PC-9 (cell line): ENCODE data around the gene CHST2. TPM values are rescaled to one million over a fixed set of nuclear protein-coding genes. Genes with fewer than 3 reads are reported as not detected.

ENCODE experiments used
- BruUV-seq: library from RNA; stranded (reverse); fragments of 400-500 nt; replicated peaks from 2 replicates; lab custom pipeline; 2021; lab: Mats Ljungman, UMichigan
- CTCF ChIA-PET: fragments of 300-600 bp; sonication (Branson Sonifier 250); formaldehyde crosslinking; loops from one replicate; lab custom pipeline; 2022; ENCODE audit warnings: antibody characterized with exemption; lab: Charles Lee
- POLR2A ChIA-PET: fragments of 300-600 bp; sonication (Branson Sonifier 250); formaldehyde crosslinking; loops from one replicate; lab custom pipeline; 2022; ENCODE audit warnings: antibody characterized with exemption; ENCODE audit not compliant: unreplicated experiment; lab: Charles Lee
- DNase-seq, 2 experiments: peaks; one replicate each; pipeline versions ENCODE4 v3.0.0 to v3.0.0-alpha.2; 2015 to 2022; ENCODE audit warnings: mixed read lengths in 1 of 2
- H2AFZ ChIP-seq: fragments of 200-600 bp; sonication (generic); 2 replicates; pipeline ENCODE4 v1.8.1; 2017; ENCODE audit warnings: antibody characterized with exemption
- H3F3A ChIP-seq: fragments of 200-600 bp; sonication (generic); 2 replicates; pipeline ENCODE4 v1.8.1; 2017; ENCODE audit warnings: antibody characterized with exemption, mild to moderate bottlenecking, low read depth; ENCODE audit not compliant: insufficient read depth
- H3K27ac ChIP-seq: fragments of 200-600 bp; sonication (generic); 2 replicates; pipeline ENCODE4 v1.6.1; 2016; ENCODE audit warnings: mixed run types
- H3K27me3 ChIP-seq: fragments of 200-600 bp; sonication (generic); 2 replicates; pipeline ENCODE4 v1.6.1; 2016; ENCODE audit warnings: low read depth, mixed run types; ENCODE audit not compliant: insufficient read depth
- H3K36me3 ChIP-seq: fragments of 200-600 bp; sonication (generic); 2 replicates; pipeline ENCODE4 v1.6.1; 2016; ENCODE audit warnings: low read depth, mixed run types
- H3K4me1 ChIP-seq: fragments of 200-600 bp; sonication (generic); replicated peaks from 2 replicates; pipeline ENCODE4 v1.6.1; 2016; ENCODE audit warnings: mixed run types; ENCODE audit not compliant: insufficient read depth
- H3K4me2 ChIP-seq: fragments of 200-600 bp; sonication (generic); 2 replicates; pipeline ENCODE4 v1.6.1; 2017; ENCODE audit warnings: mixed run types
- H3K4me3 ChIP-seq: fragments of 200-600 bp; sonication (generic); 2 replicates; pipeline ENCODE4 v1.6.1; 2016; ENCODE audit warnings: mixed run types
- H3K79me2 ChIP-seq: fragments of 200-600 bp; sonication (generic); 2 replicates; pipeline ENCODE4 v1.6.1; 2017; ENCODE audit warnings: low read depth, mixed run types
- H3K9me2 ChIP-seq: fragments of 200-600 bp; sonication (generic); 2 replicates; pipeline ENCODE4 v1.8.1; 2017; ENCODE audit warnings: mild to moderate bottlenecking; ENCODE audit not compliant: insufficient read depth
- H3K9me3 ChIP-seq: fragments of 200-600 bp; sonication (generic); 2 replicates; pipeline ENCODE4 v1.8.1; 2016; ENCODE audit warnings: low read depth; ENCODE audit not compliant: insufficient read depth
- H4K20me1 ChIP-seq: fragments of 200-600 bp; sonication (generic); 2 replicates; pipeline ENCODE4 v1.8.1; 2017; ENCODE audit not compliant: insufficient read depth
- CTCF ChIP-seq: fragments of 200-600 bp; sonication (generic); conservative IDR thresholded peaks from 2 replicates; pipeline ENCODE4 v1.6.1; 2017; ENCODE audit warnings: mixed run types, antibody characterized with exemption, mild to moderate bottlenecking, moderate library complexity
- EZH2 ChIP-seq: fragments of 200-600 bp; sonication (generic); IDR thresholded peaks from 2 replicates; pipeline ENCODE4 v1.8.0; 2017; ENCODE audit warnings: antibody characterized with exemption, low read depth
- intact Hi-C: fragments of 100-400 bp; cut with micrococcal nuclease; formaldehyde crosslinking; loops from one replicate; pipeline ENCODE4 v1.10.0; 2022; ENCODE audit not compliant: unreplicated experiment
- total RNA-seq: library from RNA; stranded (reverse); gene quantifications from 2 replicates; pipeline ENCODE4 v1.2.3, GENCODE V29; 2021

CHST2 gene
- total RNA-seq, 1 experiment from 2014 or later: 0.15 TPM

- Histone ChIP-seq H3K4me1 (no peaks in the 10 kb centered on the region), H3K9me3 (no peaks in the 10 kb centered on the region), H2AFZ (no peak overlapping the region), H3K27ac (no peak overlapping the region), H3F3A (no peaks in the 10 kb centered on the region), H3K9me2 (no peaks in the 10 kb centered on the region), H3K4me2 (no peak overlapping the region), H3K4me3 (no peak overlapping the region), H3K79me2 (no peaks in the 10 kb centered on the region), H3K36me3 (no peaks in the 10 kb centered on the region), H3K27me3 (no peaks in the 10 kb centered on the region), H4K20me1 (no peaks in the 10 kb centered on the region)
- ChIA-PET CTCF (interaction anchor here (0.7 kb wide), 1 partner anchor 313 kb away, joined by 4 read pairs; no protein-coding TSS in a partner anchor), POLR2A (no interaction called here)
- no TSS peak for BruUV-seq
- intact Hi-C loops: no loop called here
- DNase-seq: no peak
- TF ChIP-seq EZH2: no peak
- TF ChIP-seq CTCF: no peak
These were observed 22.8 kb downstream of the CHST2 start for GRCh38 chr3:143142354-143142753.

GRCh38 chr3:143145906-143146305 is 26.3 kb downstream of the CHST2 start:
- TF ChIP-seq CTCF (no peak), EZH2 (no peak)
- H3K4me1 ChIP-seq: no peaks in the 10 kb centered on the region
- no peaks in the 10 kb centered on the region; the same call in 1 of the 2 replicates for H3K9me3 ChIP-seq
- H3F3A ChIP-seq: no peaks in the 10 kb centered on the region
- no peak for DNase-seq
- no peak overlapping the region for H3K4me2 ChIP-seq
- no peaks in the 10 kb centered on the region for H3K27me3 ChIP-seq
- no peak overlapping the region for H3K4me3 ChIP-seq
- H3K79me2 ChIP-seq: no peaks in the 10 kb centered on the region
- H3K9me2 ChIP-seq: no peaks in the 10 kb centered on the region
- intact Hi-C loops: no loop called here
- H4K20me1 ChIP-seq: no peaks in the 10 kb centered on the region
- BruUV-seq: no TSS peak
- CTCF ChIA-PET: no interaction called here
- no peak overlapping the region for H2AFZ ChIP-seq
- POLR2A ChIA-PET: no interaction called here
- H3K27ac ChIP-seq: no peak overlapping the region
- no peaks in the 10 kb centered on the region for H3K36me3 ChIP-seq

- Histone ChIP-seq H3K9me3 (no peaks in the 10 kb centered on the region; the same call in 1 of the 2 replicates), H3K4me2 (no peak overlapping the region), H4K20me1 (no peaks in the 10 kb centered on the region), H3K9me2 (no peaks in the 10 kb centered on the region), H3K27me3 (no peaks in the 10 kb centered on the region), H3F3A (no peaks in the 10 kb centered on the region), H3K27ac (no peak overlapping the region), H3K4me3 (no peak overlapping the region), H3K36me3 (no peaks in the 10 kb centered on the region), H3K79me2 (no peaks in the 10 kb centered on the region), H3K4me1 (no peaks in the 10 kb centered on the region), H2AFZ (no peak overlapping the region)
- TF ChIP-seq CTCF (no peak), EZH2 (no peak)
- CTCF ChIA-PET: no interaction called here
- no TSS peak for BruUV-seq
- intact Hi-C loops: no loop called here
- POLR2A ChIA-PET: no interaction called here
- DNase-seq: no peak
These were observed 27.1 kb downstream of the CHST2 start for GRCh38 chr3:143146486-143147274.
